ENCODE data around the gene ZFHX3.

- TF ChIP-seq EP300 (IDR thresholded peaks at IDR 0.05): peak; percentile 58
- TF ChIP-seq CTCF (IDR thresholded peaks at IDR 0.05): no peak
These were observed 198.9 kb downstream of the ZFHX3 start for GRCh38 chr16:72848759-72849664.

Measured in ovary (tissue), 3 donors.